Measurements from ENCODE around the gene CLIP1.
A peak's percentile ranks its signal among the peaks of the same experiment; 100 is the strongest.
"Not testable (repeated sequence)": the region's sequence is repeated elsewhere in the genome, so short reads cannot be mapped to it uniquely, and the experiment has no call there.

CLIP1 gene

GRCh38 chr12:122266230-122266901 lies 156.1 kb downstream of the CLIP1 start, which contains the start of gene VPS33A:
Gene VPS33A, minus strand, starts transcription at chr12:122266494. Its CDS starts 86 bp downstream, at chr12:122266408.
- H3K9me3 Mint-ChIP-seq = no peaks in the 10 kb centered on the region
- peaks cover 8 to 23% of the 10 kb centered on the region in 2 donors for H3K4me1 Mint-ChIP-seq
- ATAC-seq (replicated peaks) (peak; percentile 92 to 94), DNase-seq (peak; percentile 94)
- H3K4me3 Mint-ChIP-seq = peak within 1 kb of the TSS; percentile 97 to 99
- H3K36me3 Mint-ChIP-seq = peaks cover 10 to 12% of the 10 kb centered on the region in 2 donors
- peaks cover 0 to 4% of the 10 kb centered on the region in 2 donors for H3K27me3 Mint-ChIP-seq
- H3K27ac Mint-ChIP-seq = peak within 1 kb of the TSS; percentile 100

- H3K27ac Mint-ChIP-seq = peak overlapping the region; percentile 100
- peaks cover 0 to 4% of the 10 kb centered on the region in 2 donors for H3K27me3 Mint-ChIP-seq
- DNase-seq (no peak), ATAC-seq (replicated peaks) (peak; percentile 54 to 62)
- H3K9me3 Mint-ChIP-seq = no peaks in the 10 kb centered on the region
- peaks cover 8 to 23% of the 10 kb centered on the region in 2 donors for H3K4me1 Mint-ChIP-seq
- H3K36me3 Mint-ChIP-seq = peaks cover 13% of the 10 kb centered on the region in 2 donors
- peak overlapping the region; percentile 97 to 99 for H3K4me3 Mint-ChIP-seq
These were observed 156.6 kb downstream of the CLIP1 start for GRCh38 chr12:122265886-122266229.

GRCh38 chr12:122265476-122265875 lies 157.0 kb downstream of the CLIP1 start:
- no peaks in the 10 kb centered on the region for H3K9me3 Mint-ChIP-seq
- peaks cover 13 to 16% of the 10 kb centered on the region in 2 donors for H3K36me3 Mint-ChIP-seq
- H3K4me3 Mint-ChIP-seq = peak overlapping the region; percentile 97 to 99
- ATAC-seq (replicated peaks) = peak in 1 of 2 donors; percentile 3
- peaks cover 0 to 4% of the 10 kb centered on the region in 2 donors for H3K27me3 Mint-ChIP-seq
- H3K27ac Mint-ChIP-seq = peak overlapping the region; percentile 100
- no peak for DNase-seq
- H3K4me1 Mint-ChIP-seq = peaks cover 8 to 23% of the 10 kb centered on the region in 2 donors

GRCh38 chr12:122260735-122261134 lies 161.7 kb downstream of the CLIP1 start:
- not testable (repeated sequence) for DNase-seq; ATAC-seq (replicated peaks); H3K9me3 Mint-ChIP-seq; H3K27me3 Mint-ChIP-seq; H3K4me3 Mint-ChIP-seq
- peaks cover 25 to 47% of the 10 kb centered on the region in 2 donors for H3K36me3 Mint-ChIP-seq
- H3K27ac Mint-ChIP-seq = peak overlapping the region; percentile 79
- peaks cover 2 to 19% of the 10 kb centered on the region in 2 donors for H3K4me1 Mint-ChIP-seq

GRCh38 chr12:122258939-122259338 lies 163.5 kb downstream of the CLIP1 start:
- not testable (repeated sequence) for H3K9me3 Mint-ChIP-seq; H3K4me3 Mint-ChIP-seq; H3K27me3 Mint-ChIP-seq; ATAC-seq (replicated peaks); H3K4me1 Mint-ChIP-seq; H3K27ac Mint-ChIP-seq; DNase-seq
- peaks cover 25 to 47% of the 10 kb centered on the region in 2 donors for H3K36me3 Mint-ChIP-seq

DNA sequence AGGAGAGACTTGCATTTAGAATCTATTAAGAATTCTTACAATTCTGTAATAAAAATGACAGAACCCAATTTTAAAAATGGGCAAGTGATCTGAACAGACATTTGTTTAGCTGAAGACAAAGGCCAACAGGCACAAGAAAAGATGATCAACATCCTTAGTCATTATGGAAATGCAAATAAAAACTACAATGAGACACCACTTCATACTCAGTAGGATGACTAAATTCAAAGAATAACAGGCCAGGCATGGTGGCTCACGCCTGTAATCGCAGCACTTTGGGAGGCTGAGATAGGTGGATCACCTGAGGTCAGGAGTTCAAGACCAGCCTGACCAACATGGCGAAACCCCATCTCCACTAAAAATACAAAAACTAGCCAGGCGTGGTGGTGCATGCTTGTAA lies 164.0 kb downstream of the CLIP1 start:
- not testable (repeated sequence) for ATAC-seq (replicated peaks); DNase-seq; H3K4me1 Mint-ChIP-seq; H3K27me3 Mint-ChIP-seq; H3K4me3 Mint-ChIP-seq; H3K9me3 Mint-ChIP-seq
- Mint-ChIP-seq H3K36me3 (peaks cover 25 to 46% of the 10 kb centered on the region in 2 donors), H3K27ac (peak overlapping the region; percentile 21)

DNA sequence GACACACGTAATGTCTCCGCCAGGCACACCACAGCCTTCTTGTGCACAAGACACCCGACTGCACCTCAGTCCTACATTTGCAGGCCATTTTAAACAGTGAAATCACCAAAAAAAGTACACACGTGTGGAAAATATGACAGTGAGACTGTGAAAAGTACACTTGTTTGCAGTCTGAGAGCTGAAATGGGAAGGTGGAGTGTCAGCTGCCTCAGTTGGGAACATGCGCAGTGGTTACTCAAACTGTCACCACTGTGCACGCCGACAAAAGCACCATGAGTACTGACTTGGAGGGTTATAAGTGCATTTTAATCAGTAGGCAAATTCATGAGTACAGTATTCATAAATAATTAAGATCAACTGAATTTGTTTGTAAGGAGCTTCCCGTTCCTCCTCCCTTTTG lies 171.9 kb downstream of the CLIP1 start:
- H3K4me3 Mint-ChIP-seq = no peak overlapping the region
- peaks cover 36% of the 10 kb centered on the region in 2 donors for H3K36me3 Mint-ChIP-seq
- no peaks in the 10 kb centered on the region for H3K27me3 Mint-ChIP-seq
- peaks cover 2 to 6% of the 10 kb centered on the region in 2 donors for H3K4me1 Mint-ChIP-seq
- no peak for ATAC-seq (replicated peaks)
- no peak for DNase-seq
- no peak overlapping the region for H3K27ac Mint-ChIP-seq
- no peaks in the 10 kb centered on the region for H3K9me3 Mint-ChIP-seq

- no peak for ATAC-seq (replicated peaks)
- H3K9me3 Mint-ChIP-seq = no peaks in the 10 kb centered on the region
These were observed 172.4 kb downstream of the CLIP1 start for GRCh38 chr12:122250047-122250446.

DNA sequence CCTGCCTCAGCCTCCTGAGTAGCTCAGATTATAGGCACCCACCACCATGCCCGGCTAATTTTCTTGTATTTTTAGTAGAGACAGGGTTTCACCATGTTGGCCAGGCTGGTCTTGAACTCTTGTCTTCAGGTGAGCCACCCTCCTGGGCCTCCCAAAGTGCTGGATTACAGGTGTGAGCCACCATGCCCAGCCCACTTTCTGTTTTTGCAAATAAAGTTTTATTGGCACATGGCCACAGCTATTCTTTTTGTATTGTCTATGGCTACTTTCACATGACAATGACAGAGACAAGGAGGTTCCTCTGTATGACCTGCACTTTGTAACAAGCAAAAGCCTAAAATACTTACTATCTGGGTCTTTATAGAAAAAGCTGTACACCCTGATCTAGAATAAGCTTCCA lies 176.9 kb downstream of the CLIP1 start:
- ATAC-seq (replicated peaks) (no peak), DNase-seq (no peak)
- Mint-ChIP-seq H3K9me3 (no peaks in the 10 kb centered on the region), H3K27me3 (no peaks in the 10 kb centered on the region), H3K4me3 (no peak overlapping the region), H3K4me1 (peaks cover 0 to 2% of the 10 kb centered on the region in 2 donors), H3K36me3 (peaks cover 46 to 48% of the 10 kb centered on the region in 2 donors), H3K27ac (no peak overlapping the region)

More at GRCh38 chr12:122250047-122250446, 172.4 kb downstream of the CLIP1 start:
- no peak for DNase-seq
- H3K36me3 Mint-ChIP-seq = peaks cover 36% of the 10 kb centered on the region in 2 donors
- no peak overlapping the region for H3K4me3 Mint-ChIP-seq
- no peaks in the 10 kb centered on the region for H3K27me3 Mint-ChIP-seq
- H3K4me1 Mint-ChIP-seq = peaks cover 2 to 6% of the 10 kb centered on the region in 2 donors
- no peak overlapping the region for H3K27ac Mint-ChIP-seq

GRCh38 chr12:122244565-122245371 lies 177.7 kb downstream of the CLIP1 start:
- peaks cover 42 to 49% of the 10 kb centered on the region in 2 donors for H3K36me3 Mint-ChIP-seq
- no peak for ATAC-seq (replicated peaks)
- peaks cover 0 to 2% of the 10 kb centered on the region in 2 donors for H3K4me1 Mint-ChIP-seq
- no peak overlapping the region for H3K4me3 Mint-ChIP-seq
- H3K9me3 Mint-ChIP-seq = no peaks in the 10 kb centered on the region
- DNase-seq = no peak
- no peaks in the 10 kb centered on the region for H3K27me3 Mint-ChIP-seq
- no peak overlapping the region for H3K27ac Mint-ChIP-seq

DNA sequence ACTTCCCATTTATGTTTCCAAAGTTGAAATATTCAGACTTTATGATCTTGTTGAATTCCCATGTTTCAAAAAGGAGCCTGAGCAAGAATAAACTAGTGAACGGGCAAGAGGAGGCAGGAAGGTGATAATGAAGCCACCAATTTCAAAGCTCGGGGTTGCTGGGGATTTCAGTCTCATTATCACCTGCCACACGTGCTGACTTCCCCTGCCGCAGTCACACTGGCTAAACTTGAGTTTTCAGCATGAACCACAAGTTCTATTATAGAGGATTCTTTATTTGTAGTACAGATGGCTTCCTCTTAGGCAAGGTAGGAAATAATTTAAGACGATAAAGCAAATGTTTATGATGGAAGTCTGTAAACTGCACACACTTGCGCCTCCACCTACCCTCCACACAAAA lies 178.5 kb downstream of the CLIP1 start:
- H3K4me3 Mint-ChIP-seq = no peak overlapping the region
- H3K4me1 Mint-ChIP-seq = peaks cover 0 to 2% of the 10 kb centered on the region in 2 donors
- ATAC-seq (replicated peaks) (no peak), DNase-seq (no peak)
- no peaks in the 10 kb centered on the region for H3K9me3 Mint-ChIP-seq
- no peaks in the 10 kb centered on the region for H3K27me3 Mint-ChIP-seq
- H3K36me3 Mint-ChIP-seq = peaks cover 35 to 43% of the 10 kb centered on the region in 2 donors
- no peak overlapping the region for H3K27ac Mint-ChIP-seq

DNA sequence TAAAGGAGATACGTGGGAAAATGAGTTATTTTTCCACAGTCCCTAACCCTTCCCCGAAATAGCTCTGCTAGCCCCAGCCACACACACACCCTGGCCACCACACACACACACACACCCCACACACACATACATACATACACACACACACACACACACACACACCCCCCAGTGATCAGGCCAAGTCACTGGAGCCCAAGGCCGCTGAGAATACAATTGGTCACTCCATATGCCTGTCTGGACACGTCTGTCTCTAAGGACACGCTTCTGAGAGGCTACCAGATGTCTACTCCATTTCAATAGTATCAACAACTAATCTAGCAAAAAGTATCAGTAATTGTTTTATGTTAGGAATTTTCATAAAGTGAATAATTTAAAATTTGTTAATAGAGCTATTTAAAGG lies 183.6 kb downstream of the CLIP1 start:
- H3K4me1 Mint-ChIP-seq = no peaks in the 10 kb centered on the region
- no peak overlapping the region for H3K4me3 Mint-ChIP-seq
- no peak for ATAC-seq (replicated peaks)
- H3K9me3 Mint-ChIP-seq = no peaks in the 10 kb centered on the region
- no peaks in the 10 kb centered on the region for H3K27me3 Mint-ChIP-seq
- DNase-seq = no peak
- H3K27ac Mint-ChIP-seq = no peak overlapping the region
- peaks cover 33 to 43% of the 10 kb centered on the region in 2 donors for H3K36me3 Mint-ChIP-seq

DNA sequence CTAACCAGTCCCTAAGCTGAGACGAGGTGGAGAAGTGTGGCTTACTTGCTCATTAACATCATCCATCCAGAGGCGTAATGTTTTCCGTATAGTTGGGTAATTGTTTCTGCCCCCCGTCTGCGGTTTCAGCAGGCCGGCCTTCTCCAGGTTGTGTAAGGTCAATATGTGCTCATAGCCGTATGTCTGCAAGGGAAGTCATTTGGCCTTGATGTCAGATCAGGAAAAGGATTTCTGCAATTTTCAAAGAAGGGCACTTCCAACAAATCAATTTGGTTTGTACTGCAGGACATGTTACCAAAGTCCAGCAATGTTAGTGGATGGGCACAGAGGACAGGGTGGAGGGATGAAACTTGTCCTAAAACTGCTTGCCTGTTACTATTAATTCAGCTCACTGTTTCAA lies 186.7 kb downstream of the CLIP1 start:
- no peak overlapping the region for H3K4me3 Mint-ChIP-seq
- no peaks in the 10 kb centered on the region for H3K4me1 Mint-ChIP-seq
- DNase-seq (no peak), ATAC-seq (replicated peaks) (no peak)
- H3K36me3 Mint-ChIP-seq = peaks cover 38 to 52% of the 10 kb centered on the region in 2 donors
- H3K27ac Mint-ChIP-seq = no peak overlapping the region
- H3K9me3 Mint-ChIP-seq = no peaks in the 10 kb centered on the region
- H3K27me3 Mint-ChIP-seq = no peaks in the 10 kb centered on the region

DNA sequence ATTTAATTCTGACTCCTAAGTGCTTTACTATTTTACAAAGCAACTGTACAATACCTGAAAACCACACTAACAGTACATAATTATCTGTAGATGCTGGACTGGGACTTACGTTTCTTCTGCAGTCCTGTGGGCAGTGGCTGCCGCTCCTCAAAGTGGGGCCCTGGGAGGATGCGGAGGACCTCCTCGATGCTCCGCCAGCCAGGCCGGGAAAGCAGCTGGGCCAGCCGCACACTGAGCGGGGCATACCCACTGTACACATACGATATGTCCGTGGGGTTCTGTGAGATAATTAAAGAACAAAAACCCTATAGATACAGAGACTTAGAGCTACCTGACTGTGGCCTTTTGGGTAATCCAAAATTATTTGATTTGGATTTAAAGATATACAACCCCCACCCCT lies 189.8 kb downstream of the CLIP1 start:
- Mint-ChIP-seq H3K27ac (no peak overlapping the region), H3K27me3 (no peaks in the 10 kb centered on the region), H3K9me3 (no peaks in the 10 kb centered on the region), H3K36me3 (peaks cover 38 to 55% of the 10 kb centered on the region in 2 donors), H3K4me3 (no peak overlapping the region), H3K4me1 (no peaks in the 10 kb centered on the region)
- DNase-seq (no peak), ATAC-seq (replicated peaks) (no peak)

Measured in stimulated activated naive B cell treated with anti-CD40 and anti-IgM and Interleukin-4, amounts not matched to agents 10 μg/mL and 1 μg/mL and 100 μg/mL, for 72 hours (primary cell).